ENCODE measurements around the gene F3. TPM values are rescaled to one million over a fixed set of nuclear protein-coding genes. Genes with fewer than 3 reads are reported as not detected.

The F3 gene
- total RNA-seq: 26.9 TPM

DNA sequence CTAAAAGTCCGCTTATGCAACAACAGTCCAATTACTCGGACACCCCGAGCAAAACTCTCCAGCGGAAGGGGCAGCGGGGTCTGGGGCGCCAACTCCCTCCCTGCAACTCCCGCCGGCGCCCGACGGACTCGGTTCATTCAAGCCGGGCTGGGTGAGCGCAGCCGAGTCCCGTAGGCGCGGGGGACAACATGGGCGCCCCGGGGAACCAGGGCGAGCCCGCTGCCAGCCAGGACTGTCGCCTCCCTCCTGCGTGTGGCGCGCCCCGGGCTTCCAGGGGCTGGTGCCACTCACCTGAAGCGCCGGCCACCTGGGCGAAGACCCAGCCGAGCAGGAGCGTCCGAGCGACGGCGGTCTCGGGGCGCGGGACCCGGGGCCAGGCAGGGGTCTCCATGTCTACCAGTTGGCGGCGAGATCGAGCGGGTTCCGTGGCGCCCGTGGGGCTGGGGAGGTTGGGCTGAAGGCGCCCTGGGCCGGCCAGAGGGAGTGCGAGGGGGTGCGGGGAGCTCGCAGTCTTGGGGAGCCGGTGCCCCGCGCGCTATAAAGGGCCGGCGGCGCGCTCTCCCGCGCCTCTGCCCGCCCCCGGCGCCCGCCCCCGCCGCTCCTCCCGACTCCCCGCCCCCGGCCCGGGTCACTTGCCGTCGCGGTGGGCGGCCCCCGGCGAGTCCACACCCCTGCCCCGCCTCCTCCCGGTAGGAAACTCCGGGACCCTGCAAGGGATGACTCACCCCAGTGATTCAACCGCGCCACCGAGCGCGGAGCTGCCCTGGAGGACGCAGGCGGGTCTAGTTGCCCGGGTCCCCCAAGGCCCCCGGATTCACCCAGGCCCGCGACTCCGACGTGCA is at the start of gene F3:
TSS of gene F3 (minus strand) at position 514 of the 842 bp plus-strand sequence. CDS start at position 391, 123 bp downstream.

Other genes starting within 250 kb of the F3 start
- 73.9 TPM for gene ABCD3, start 123.4 kb downstream of the F3 start, total RNA-seq

Data from parietal lobe (tissue), 1 donor.